BLaER1 treated with 17β-estradiol and CSF1 and Interleukin-3, amounts not matched to agents 10 nM and 100 nM (cell line): ENCODE measurements around the gene MAPRE2.

Experiments
- H3K27ac ChIP-seq, 11 experiments: shearing (Covaris generic); formaldehyde crosslinking; 2 replicates each; pipeline ENCODE4 v1.8.1; 2022
- H3K27me3 ChIP-seq, 11 experiments: shearing (Covaris generic); formaldehyde crosslinking; 2 replicates each; pipeline ENCODE4 v1.8.1; 2022
- H3K36me3 ChIP-seq, 11 experiments: shearing (Covaris generic); formaldehyde crosslinking; 2 replicates each; pipeline ENCODE4 v1.8.1; 2022
- H3K4me1 ChIP-seq, 10 experiments: shearing (Covaris generic); formaldehyde crosslinking; 2 replicates each; pipeline ENCODE4 v1.8.1; 2022
- H3K4me2 ChIP-seq, 11 experiments: shearing (Covaris generic); formaldehyde crosslinking; 2 replicates each; pipeline ENCODE4 v1.8.1; 2022
- H3K4me3 ChIP-seq, 10 experiments: shearing (Covaris generic); formaldehyde crosslinking; 2 replicates each; pipeline ENCODE4 v1.8.1; 2022
- H3K9ac ChIP-seq, 11 experiments: shearing (Covaris generic); formaldehyde crosslinking; 2 replicates each; pipeline ENCODE4 v1.8.1; 2022
- H3K9me3 ChIP-seq, 11 experiments: shearing (Covaris generic); formaldehyde crosslinking; replicated peaks in 1 of 11; 2 replicates each; pipeline ENCODE4 v1.8.1; 2022
- H4K20me1 ChIP-seq, 11 experiments: shearing (Covaris generic); formaldehyde crosslinking; 2 replicates each; pipeline ENCODE4 v1.8.1; 2022
- Cebpa-rat ChIP-seq, 11 experiments: shearing (Covaris generic); IDR thresholded peaks; 2 replicates each; pipeline ENCODE4 v1.8.1; 2022

Gene MAPRE2

GRCh38 chr18:35086704-35087103, 45.5 kb downstream of the MAPRE2 start:
- Histone ChIP-seq H3K36me3 (peaks cover 0 to 10% (median 4%) of the 10 kb centered on the region in 11 experiments; a peak in 7 of 22 replicates), H3K9me3 (no peaks in the 10 kb centered on the region), H3K9ac (no peak overlapping the region), H3K27me3 (no peaks in the 10 kb centered on the region), H3K4me1 (0 out of 20 replicates have a peak, but pooled peaks cover 0 to 11% (median 0%) of the 10 kb centered on the region in 10 experiments), H3K4me2 (no peak overlapping the region), H4K20me1 (peaks cover 0 to 7% (median 0%) of the 10 kb centered on the region in 11 experiments; a peak in 5 of 22 replicates), H3K27ac (no peak overlapping the region), H3K4me3 (no peak overlapping the region)
- TF ChIP-seq Cebpa-rat (IDR thresholded peaks at IDR 0.05), result peak in 1 of 11 experiments; percentile 6; a peak in 1 of 22 replicates

GRCh38 chr18:35087726-35088125, 46.5 kb downstream of the MAPRE2 start:
- no peak overlapping the region for H3K4me3 ChIP-seq
- H3K9ac ChIP-seq, result no peak overlapping the region
- 0 out of 20 replicates have a peak, but pooled peaks cover 0 to 11% (median 0%) of the 10 kb centered on the region in 10 experiments for H3K4me1 ChIP-seq
- H3K36me3 ChIP-seq, result peaks cover 0 to 9% (median 7%) of the 10 kb centered on the region in 11 experiments; a peak in 3 of 22 replicates
- peaks cover 0 to 7% (median 0%) of the 10 kb centered on the region in 11 experiments; a peak in 5 of 22 replicates for H4K20me1 ChIP-seq
- TF ChIP-seq Cebpa-rat (IDR thresholded peaks at IDR 0.05), result no peak
- H3K4me2 ChIP-seq, result no peak overlapping the region
- no peaks in the 10 kb centered on the region for H3K27me3 ChIP-seq
- H3K27ac ChIP-seq, result no peak overlapping the region
- no peaks in the 10 kb centered on the region; a peak in 1 of 22 replicates for H3K9me3 ChIP-seq

DNA sequence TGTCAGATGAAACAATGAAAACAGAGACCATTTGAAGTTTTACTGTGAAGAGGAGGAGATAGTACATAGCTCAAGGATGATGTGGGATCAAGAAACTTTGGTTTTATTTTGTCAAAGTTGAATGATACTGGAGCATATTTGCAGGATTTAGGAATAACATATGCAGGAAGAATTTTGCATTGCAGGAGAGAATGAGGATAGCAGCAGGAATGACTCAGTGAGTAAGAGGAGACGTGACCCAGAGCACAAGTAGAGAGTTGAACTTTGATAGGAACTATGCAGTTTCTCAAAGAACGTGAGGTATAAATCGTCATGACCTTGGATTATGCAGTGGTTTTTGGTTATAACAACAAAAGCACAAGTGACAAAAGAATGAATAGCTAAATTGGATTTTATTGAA, 47.7 kb downstream of the MAPRE2 start:
- H3K36me3 ChIP-seq, result peaks cover 0 to 9% (median 5%) of the 10 kb centered on the region in 11 experiments; a peak in 3 of 22 replicates
- no peak overlapping the region for H3K9ac ChIP-seq
- TF ChIP-seq Cebpa-rat (IDR thresholded peaks at IDR 0.05), result no peak
- 0 out of 20 replicates have a peak, but pooled peaks cover 0 to 11% (median 0%) of the 10 kb centered on the region in 10 experiments for H3K4me1 ChIP-seq
- H3K4me2 ChIP-seq, result no peak overlapping the region
- H3K9me3 ChIP-seq, result no peaks in the 10 kb centered on the region; a peak in 1 of 22 replicates
- no peaks in the 10 kb centered on the region for H3K27me3 ChIP-seq
- H3K27ac ChIP-seq, result no peak overlapping the region
- no peak overlapping the region for H3K4me3 ChIP-seq
- H4K20me1 ChIP-seq, result peaks cover 0 to 7% (median 0%) of the 10 kb centered on the region in 11 experiments; a peak in 4 of 22 replicates

DNA sequence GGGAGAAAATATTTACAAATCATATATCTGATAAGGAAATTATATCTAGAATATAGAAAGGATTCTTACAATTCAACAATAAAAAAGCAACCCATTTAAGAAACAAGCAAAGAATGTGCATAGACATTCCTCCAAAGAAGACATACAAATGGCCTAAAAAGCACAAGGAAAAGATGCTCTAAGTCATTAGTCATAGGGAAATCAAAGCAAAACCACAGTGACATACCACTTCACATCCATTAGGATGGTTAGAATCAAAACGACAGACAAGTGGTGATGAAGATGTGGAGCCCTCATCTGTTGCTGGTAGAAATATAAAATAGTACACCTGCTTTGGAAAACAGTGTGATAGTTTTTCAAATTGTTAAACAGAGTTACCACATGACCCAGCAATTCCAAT, 48.2 kb downstream of the MAPRE2 start:
- H4K20me1 ChIP-seq, result peaks cover 0 to 7% (median 0%) of the 10 kb centered on the region in 11 experiments; a peak in 4 of 22 replicates
- no peak overlapping the region for H3K4me3 ChIP-seq
- no peak overlapping the region for H3K4me2 ChIP-seq
- peaks cover 0 to 9% (median 5%) of the 10 kb centered on the region in 11 experiments; a peak in 3 of 22 replicates for H3K36me3 ChIP-seq
- H3K27ac ChIP-seq, result no peak overlapping the region
- H3K4me1 ChIP-seq, result 0 out of 20 replicates have a peak, but pooled peaks cover 0 to 11% (median 0%) of the 10 kb centered on the region in 10 experiments
- no peak overlapping the region for H3K9ac ChIP-seq
- no peaks in the 10 kb centered on the region; a peak in 1 of 22 replicates for H3K9me3 ChIP-seq
- H3K27me3 ChIP-seq, result no peaks in the 10 kb centered on the region
- TF ChIP-seq Cebpa-rat (IDR thresholded peaks at IDR 0.05), result no peak

GRCh38 chr18:35089891-35090550, 48.8 kb downstream of the MAPRE2 start:
- H3K27me3 ChIP-seq, result no peaks in the 10 kb centered on the region
- H3K9ac ChIP-seq, result no peak overlapping the region
- H3K4me1 ChIP-seq, result 0 out of 20 replicates have a peak, but pooled peaks cover 0 to 6% (median 0%) of the 10 kb centered on the region in 10 experiments
- TF ChIP-seq Cebpa-rat (IDR thresholded peaks at IDR 0.05), result no peak
- H3K27ac ChIP-seq, result no peak overlapping the region
- H3K4me2 ChIP-seq, result no peak overlapping the region
- H3K4me3 ChIP-seq, result no peak overlapping the region
- H4K20me1 ChIP-seq, result peaks cover 0 to 4% (median 0%) of the 10 kb centered on the region in 11 experiments; a peak in 3 of 22 replicates
- peaks cover 0 to 9% (median 5%) of the 10 kb centered on the region in 11 experiments; a peak in 3 of 22 replicates for H3K36me3 ChIP-seq
- H3K9me3 ChIP-seq, result no peaks in the 10 kb centered on the region; a peak in 1 of 22 replicates

GRCh38 chr18:35091841-35092240, 50.6 kb downstream of the MAPRE2 start:
- Histone ChIP-seq H3K36me3 (peaks cover 0 to 11% (median 6%) of the 10 kb centered on the region in 11 experiments; a peak in 8 of 22 replicates), H3K4me2 (no peak overlapping the region), H3K27ac (no peak overlapping the region), H3K4me3 (no peak overlapping the region), H3K9ac (no peak overlapping the region), H3K27me3 (no peaks in the 10 kb centered on the region), H3K4me1 (no peaks in the 10 kb centered on the region), H4K20me1 (peaks cover 0 to 4% (median 0%) of the 10 kb centered on the region in 11 experiments; a peak in 2 of 22 replicates), H3K9me3 (no peaks in the 10 kb centered on the region; a peak in 1 of 22 replicates)
- TF ChIP-seq Cebpa-rat (IDR thresholded peaks at IDR 0.05), result no peak

GRCh38 chr18:35095983-35096676, 54.9 kb downstream of the MAPRE2 start:
- Histone ChIP-seq H3K4me1 (no peaks in the 10 kb centered on the region), H3K9me3 (no peaks in the 10 kb centered on the region; a peak in 1 of 22 replicates), H3K36me3 (peaks cover 20 to 53% (median 40%) of the 10 kb centered on the region in 11 experiments; a peak in 20 of 22 replicates), H3K27me3 (no peaks in the 10 kb centered on the region), H3K27ac (no peak overlapping the region), H3K9ac (no peak overlapping the region), H4K20me1 (peaks cover 0 to 8% (median 0%) of the 10 kb centered on the region in 11 experiments; a peak in 2 of 22 replicates), H3K4me3 (no peak overlapping the region), H3K4me2 (no peak overlapping the region)
- no peak for TF ChIP-seq Cebpa-rat (IDR thresholded peaks at IDR 0.05)

DNA sequence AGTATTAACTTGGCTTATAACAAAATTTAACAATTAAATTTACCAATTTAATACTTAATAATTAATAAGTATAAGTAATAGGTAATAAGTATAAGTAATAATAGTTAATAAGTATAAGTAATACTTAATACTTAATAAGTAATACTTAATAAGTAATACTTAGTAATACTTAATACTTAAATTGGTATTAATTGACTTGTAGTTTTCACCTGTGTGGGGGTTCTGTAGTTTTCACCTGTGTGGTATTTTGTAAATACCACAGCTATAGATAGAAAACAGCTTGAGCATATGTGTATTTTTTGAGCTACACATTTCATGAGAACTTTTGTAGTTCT, 55.4 kb downstream of the MAPRE2 start:
- no peaks in the 10 kb centered on the region; a peak in 1 of 22 replicates for H3K9me3 ChIP-seq
- no peak for TF ChIP-seq Cebpa-rat (IDR thresholded peaks at IDR 0.05)

GRCh38 chr18:35097195-35097594, 56.0 kb downstream of the MAPRE2 start:
- no peaks in the 10 kb centered on the region for H3K4me1 ChIP-seq
- TF ChIP-seq Cebpa-rat (IDR thresholded peaks at IDR 0.05), result no peak
- H3K4me3 ChIP-seq, result no peak overlapping the region
- H3K36me3 ChIP-seq, result peaks cover 27 to 55% (median 48%) of the 10 kb centered on the region in 11 experiments; a peak in 21 of 22 replicates
- H3K9me3 ChIP-seq, result 0 out of 22 replicates have a peak, but pooled peaks cover 0 to 3% (median 0%) of the 10 kb centered on the region in 11 experiments
- H3K4me2 ChIP-seq, result no peak overlapping the region
- no peaks in the 10 kb centered on the region for H3K27me3 ChIP-seq
- H3K9ac ChIP-seq, result no peak overlapping the region
- no peak overlapping the region for H3K27ac ChIP-seq
- peaks cover 0 to 8% (median 0%) of the 10 kb centered on the region in 11 experiments; a peak in 2 of 22 replicates for H4K20me1 ChIP-seq

More for the DNA sequence above, 55.4 kb downstream of the MAPRE2 start:
- H3K9ac ChIP-seq, result no peak overlapping the region
- H3K27me3 ChIP-seq, result no peaks in the 10 kb centered on the region
- no peaks in the 10 kb centered on the region for H3K4me1 ChIP-seq
- H4K20me1 ChIP-seq, result peaks cover 0 to 8% (median 0%) of the 10 kb centered on the region in 11 experiments; a peak in 2 of 22 replicates
- no peak overlapping the region for H3K4me3 ChIP-seq
- H3K36me3 ChIP-seq, result peaks cover 22 to 54% (median 45%) of the 10 kb centered on the region in 11 experiments; a peak in 21 of 22 replicates
- no peak overlapping the region for H3K27ac ChIP-seq
- no peak overlapping the region for H3K4me2 ChIP-seq
